RKO (cell line): ENCODE measurements around the gene PRLR.
"Not testable (repeated sequence)": the region's sequence is repeated elsewhere in the genome, so short reads cannot be mapped to it uniquely, and the experiment has no call there.

Experiments used
- DNase-seq: peaks from one replicate; pipeline ENCODE4 v3.0.0-alpha.2; 2016; ENCODE audit warnings: low spot score

PRLR gene

DNA sequence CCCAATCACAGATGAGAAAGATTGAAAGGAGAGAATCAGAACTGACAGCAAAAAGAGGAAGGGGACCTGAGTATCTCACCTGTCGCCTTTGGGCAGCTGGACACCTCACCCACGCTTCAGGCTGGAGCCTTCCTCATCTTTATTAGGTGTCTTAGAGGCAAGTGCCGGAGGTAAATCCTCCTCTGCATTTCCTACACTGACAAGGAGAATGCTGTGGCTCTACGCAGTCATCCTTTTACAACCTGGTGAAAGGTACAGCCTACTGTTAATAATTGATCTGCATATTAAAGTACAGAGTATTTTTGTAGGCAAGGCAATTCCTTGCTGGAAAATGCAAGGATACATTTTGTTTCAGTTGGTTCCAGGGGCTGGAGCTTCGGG, 34.8 kb downstream of the PRLR start:
- DNase-seq = no peak

DNA sequence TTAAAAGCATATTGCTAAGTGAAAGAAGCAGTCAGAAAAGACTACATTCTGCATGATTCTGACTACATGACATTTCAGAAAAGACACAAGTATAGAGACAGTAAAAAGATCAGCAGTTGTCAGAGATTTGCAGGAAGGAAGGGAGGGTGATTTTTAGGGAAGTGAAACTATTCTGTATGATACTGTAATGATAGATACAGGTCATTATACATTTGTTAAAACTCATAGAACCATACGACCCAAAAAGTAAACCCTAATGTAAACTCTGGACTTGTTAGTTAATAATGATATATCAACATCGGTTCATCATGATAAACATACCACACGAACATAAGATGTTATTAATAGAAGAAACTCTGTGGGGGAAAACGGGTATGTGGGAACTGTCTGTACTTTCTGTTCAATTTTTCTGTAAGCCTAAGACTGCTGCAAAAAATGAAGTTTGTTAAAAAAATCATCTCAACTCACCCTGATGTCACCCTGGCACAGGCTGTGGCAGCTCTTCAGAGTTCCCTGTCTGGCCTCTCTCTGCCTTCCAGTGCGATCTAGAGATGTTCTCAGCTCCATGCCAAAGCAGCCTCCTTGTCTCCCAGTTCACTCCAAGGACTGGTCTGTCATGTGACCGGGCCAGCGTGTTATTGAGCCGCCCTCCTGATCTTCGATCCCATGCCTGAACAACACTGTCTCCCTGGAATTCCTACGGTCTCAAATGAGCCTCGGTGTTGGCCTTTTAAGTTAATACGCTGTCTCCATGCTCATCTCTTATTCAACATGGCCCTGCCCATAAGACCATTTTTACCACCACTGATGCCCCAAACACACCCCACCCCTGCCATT, 35.4 kb downstream of the PRLR start:
- DNase-seq = no peak

DNA sequence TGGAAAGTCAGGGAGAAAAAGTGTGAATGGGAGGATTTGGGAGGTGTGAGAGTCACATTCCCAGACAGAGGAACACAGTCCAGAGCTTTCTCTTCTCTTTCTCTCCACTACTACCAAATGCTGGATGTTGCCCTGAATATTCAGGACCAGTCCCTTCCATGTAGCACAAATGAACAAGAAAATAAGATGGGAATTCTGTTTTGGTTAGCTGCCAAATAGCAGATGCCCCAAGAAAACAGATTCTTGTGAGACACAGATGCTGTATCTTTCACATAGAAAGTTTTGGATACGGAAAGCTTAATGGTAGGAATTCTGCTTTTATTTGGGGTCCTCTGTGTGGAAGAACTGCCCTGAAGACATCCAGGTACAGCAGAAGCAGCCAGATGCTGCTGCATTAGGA, 37.8 kb downstream of the PRLR start:
- DNase-seq = no peak

DNA sequence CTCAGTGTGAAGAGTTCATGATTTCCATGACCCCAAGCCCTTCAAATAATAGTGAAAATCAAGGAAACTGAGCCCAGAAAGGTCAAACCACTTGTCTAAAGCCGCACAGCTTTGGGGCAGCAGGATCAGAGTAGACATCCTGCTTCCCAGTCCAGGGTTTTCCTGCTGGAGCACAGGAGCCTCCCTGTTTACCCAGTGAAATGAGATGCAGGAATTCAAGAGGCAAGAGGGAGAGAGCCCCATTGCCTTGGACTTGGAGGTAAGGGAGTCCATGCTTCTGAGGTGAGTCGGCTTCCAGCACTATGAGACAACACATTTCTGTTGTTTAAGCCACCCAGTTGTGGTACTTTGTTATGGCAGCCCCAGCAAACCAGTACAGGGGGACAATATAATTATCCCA, 40.5 kb downstream of the PRLR start:
- not testable (repeated sequence) for DNase-seq

DNA sequence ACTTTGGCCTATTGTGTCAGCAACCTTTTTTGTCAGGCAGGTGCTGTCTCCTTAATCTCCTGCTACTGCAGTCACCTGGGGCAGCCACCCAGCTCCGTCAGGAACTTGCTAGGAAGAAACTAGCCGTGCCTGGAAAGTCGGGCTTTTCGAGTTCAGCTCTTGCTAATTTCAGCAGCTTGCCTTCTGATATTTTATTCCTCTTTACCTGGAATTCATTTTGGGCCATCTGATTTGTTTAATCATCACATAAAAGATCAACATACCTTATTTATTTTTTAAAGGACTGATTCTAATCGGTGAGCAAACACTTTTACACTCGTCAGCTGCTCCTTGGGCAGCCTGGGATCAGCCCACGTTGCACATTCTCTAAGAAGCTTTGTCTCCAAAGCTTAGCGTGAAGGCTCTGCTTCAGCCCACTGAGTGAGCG, 42.2 kb downstream of the PRLR start:
- DNase-seq = no peak

DNA sequence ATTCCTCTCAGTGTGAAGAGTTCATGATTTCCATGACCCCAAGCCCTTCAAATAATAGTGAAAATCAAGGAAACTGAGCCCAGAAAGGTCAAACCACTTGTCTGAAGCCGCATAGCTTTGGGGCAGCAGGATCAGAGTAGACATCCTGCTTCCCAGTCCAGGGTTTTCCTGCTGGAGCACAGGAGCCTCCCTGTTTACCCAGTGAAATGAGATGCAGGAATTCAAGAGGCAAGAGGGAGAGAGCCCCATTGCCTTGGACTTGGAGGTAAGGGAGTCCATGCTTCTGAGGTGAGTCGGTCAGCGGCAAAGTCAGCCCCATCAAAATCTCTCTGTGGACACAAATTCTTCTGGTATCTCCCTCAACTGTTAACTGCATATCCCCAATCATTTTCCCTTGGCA, 42.7 kb downstream of the PRLR start:
- DNase-seq = not testable (repeated sequence)

DNA sequence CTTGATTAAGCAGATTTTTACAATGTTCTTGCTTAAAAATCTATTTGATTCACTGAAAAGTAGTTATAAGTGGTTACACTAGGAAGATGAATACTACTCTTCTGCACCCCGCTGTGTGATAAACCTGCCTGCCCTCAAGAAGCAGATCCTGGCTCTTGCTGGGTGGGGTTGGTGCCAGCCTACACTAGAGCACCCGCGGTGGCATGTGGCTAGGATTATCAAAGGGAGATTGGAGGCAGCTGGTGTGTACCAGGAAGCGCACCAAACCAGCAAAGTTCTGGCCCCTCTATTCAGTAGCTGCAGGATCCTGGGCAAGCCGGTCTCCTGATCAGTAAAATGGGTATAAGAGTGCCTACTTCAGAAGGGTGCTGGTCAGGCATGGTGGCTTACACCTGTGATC, 43.5 kb downstream of the PRLR start:
- DNase-seq = no peak

DNA sequence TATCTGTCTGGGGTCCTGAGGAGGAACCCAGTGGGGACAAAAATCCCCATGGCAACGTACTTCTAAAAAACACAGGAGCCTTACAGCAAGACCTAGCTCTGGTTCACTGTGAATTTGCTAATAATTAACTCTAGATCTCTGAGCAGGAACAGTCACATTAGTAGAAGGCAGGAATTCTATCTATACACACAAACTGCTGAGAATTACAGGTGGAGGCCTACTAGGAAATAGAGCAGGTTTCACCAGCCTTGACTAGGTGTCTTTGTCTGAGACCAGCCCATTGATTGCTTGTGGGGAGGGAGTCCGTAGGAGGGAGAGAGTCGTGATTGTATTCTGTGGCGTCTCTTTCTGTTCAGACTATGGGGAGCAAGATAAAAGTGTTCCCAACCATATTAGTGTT, 44.8 kb downstream of the PRLR start:
- DNase-seq = no peak

DNA sequence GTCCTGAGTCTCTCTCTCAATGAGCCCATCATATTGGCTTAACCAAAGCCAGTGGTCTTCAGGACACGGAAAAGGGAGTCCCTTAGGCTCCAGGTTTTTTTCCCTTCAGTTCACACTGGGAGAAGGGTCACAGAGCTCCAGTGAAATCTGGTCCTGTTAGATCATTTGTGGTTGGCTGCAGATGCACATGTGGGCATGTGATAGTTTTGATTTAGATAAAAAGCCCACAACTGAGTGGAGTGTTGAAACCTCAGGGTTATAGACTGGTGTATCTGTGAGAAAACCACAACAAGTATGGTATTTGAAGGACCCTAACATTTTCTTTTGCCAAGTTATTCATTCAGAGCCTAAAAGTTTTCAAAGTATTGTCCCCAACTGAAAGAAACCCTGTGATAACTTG, 46.7 kb downstream of the PRLR start:
- no peak for DNase-seq

DNA sequence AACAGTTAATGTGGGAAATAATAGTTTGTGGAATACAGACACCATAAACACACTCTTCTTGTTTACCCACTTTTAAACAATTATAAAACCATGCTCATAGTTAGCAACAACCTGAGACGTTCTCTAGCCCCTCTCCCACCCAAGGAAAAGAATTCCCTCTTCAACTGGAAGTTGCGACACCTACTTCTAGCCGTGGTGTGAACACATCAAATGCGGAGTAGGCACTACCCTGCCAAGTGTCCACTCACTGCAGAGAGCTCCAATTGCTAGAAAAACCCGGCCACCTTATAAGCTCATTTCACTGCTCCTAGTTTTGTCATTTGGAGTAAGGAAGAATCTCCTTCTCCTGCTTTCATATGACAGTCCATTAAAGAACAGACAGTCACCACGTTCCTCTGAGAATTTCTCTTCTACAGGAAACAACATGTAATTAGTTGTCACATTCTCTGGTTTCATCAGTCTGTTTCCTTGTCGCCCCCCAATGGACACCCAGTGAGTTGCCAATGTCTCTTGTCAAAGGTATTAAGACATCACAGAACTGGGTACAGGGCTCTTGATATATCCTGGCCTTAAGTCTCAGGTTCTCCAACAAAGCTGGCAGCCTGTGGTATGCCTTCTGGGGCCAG, 47.3 kb downstream of the PRLR start:
- peak; percentile 71 for DNase-seq

DNA sequence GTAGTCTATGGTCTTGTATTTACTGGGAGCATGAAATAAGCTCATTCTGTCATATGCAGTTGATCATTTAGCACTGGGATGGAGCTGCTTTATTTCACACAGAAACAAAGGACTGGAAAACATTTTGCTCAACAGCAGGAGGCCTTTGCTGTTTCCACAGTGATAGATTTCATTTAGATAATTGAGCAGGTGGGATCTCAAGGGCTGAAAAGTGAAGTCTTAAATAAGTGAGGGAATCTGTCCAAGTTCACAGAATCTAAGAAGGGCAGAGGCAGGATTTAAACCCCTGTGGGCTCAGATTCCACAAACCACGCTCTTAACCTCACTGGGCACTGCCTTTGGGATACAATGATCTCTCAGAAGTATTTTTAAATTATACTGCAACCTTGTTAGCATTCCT, 47.8 kb downstream of the PRLR start:
- DNase-seq = no peak

DNA sequence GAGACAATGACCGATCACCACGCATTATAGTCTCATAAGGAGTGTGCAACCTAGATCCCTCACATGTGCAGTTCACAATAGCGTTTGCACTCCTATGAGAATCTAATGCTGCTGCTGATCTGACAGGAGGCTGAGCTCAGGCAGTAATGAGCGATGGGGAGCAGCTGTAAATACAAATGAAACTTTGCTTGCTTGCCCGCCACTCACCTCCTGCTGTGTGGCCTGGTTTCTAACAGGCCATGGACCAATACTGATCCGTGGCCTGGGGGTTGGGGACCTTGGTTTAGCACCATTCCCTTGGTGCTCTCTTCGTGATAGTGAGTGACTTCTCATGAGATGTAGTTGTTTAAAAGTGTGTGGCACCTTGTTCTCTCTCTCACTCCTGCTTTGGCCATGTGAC, 50.2 kb downstream of the PRLR start:
- no peak for DNase-seq

DNA sequence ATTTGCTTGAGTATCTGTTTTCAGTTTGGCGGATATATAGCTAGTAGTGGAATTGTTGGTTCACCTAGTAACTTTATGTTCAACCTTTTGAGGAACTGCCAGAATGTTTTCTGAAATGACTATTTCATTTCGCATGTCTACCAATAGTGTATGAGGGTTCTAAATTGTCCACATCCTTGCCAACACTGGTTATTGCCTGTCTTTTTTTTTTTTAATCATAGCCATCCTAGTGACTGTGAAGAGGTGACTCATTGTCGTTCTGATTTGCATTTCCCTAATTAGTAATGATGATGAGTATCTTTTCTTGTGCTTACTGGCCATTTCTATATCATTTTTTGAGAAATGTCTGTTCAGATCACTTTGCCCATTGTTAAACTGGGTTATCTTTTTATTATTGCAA, 52.5 kb downstream of the PRLR start:
- peak; percentile 7 for DNase-seq

DNA sequence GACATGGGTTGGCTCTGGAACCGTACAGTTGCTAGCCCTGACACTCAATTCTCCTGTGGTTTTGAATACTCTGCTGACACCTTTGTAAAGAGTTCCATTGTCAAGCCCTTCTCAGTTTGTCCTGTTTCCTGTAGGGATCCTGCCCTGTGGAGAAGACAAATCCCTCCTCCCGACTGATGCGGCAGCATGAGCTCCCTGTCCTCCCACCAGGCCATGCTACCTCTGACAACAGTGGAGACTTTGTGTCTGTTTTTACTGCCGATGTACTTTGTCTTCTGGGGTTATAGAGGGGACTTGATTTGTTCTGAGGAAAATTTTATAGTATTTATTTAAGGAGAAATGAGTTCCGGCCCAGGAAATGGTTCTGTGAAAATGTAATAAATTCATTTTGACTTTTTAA, 57.8 kb downstream of the PRLR start:
- DNase-seq = no peak

DNA sequence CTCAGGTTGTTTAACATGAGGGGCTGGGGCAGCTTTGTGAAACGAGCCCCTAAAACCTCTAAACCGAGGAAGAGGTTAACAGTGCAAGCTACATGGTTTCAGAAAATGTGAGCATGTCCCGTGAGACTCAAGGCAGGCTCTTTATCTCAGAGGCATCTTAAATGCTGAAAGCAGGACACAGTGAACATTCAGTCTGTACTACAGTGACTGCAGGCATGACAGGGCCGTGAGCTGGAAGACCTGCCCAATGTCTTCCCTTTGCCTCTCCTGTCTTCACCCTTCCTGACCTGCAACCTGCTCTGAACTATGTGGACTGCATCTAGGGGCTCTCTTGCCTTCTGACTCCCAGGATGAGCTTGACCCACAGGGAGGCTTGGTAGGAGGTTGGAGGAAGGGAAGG, 58.3 kb downstream of the PRLR start:
- DNase-seq = no peak

DNA sequence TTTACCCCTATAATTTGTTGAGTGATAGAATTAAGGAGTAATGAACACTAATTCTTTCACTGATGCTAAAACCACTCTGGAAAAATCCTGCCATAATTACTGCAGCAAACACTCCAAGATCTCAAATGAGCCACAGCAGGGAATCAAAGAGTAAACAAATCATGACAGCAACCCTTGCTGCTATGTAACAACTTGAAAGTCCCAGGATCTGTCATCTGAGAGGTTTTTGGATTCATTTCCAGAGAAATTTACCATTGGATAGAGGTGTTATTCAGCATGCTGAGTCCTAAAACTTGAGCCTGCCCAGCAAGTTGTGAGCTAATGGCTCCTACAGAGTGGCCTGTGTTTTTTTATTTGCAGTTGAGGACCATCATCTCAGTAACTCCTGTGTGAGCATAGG, 59.2 kb downstream of the PRLR start:
- DNase-seq = no peak

DNA sequence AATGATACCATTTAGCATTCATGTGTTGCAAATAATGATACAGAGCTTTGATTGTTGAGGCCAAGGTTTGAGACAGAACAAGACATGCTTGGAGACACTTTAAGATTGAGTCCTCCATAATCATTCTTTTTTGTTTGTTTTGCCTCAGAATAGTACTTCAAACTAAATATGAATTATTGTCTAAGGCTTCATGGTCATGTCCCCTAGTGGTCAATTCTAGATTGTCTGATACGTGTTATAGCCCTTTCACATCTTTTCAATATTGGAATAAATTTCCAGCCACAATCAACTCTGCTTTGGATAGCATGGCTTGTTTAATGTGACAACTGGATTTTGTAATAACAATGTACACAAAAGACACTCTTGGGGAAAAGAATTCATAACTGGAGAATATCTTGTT, 64.2 kb downstream of the PRLR start:
- DNase-seq = no peak

DNA sequence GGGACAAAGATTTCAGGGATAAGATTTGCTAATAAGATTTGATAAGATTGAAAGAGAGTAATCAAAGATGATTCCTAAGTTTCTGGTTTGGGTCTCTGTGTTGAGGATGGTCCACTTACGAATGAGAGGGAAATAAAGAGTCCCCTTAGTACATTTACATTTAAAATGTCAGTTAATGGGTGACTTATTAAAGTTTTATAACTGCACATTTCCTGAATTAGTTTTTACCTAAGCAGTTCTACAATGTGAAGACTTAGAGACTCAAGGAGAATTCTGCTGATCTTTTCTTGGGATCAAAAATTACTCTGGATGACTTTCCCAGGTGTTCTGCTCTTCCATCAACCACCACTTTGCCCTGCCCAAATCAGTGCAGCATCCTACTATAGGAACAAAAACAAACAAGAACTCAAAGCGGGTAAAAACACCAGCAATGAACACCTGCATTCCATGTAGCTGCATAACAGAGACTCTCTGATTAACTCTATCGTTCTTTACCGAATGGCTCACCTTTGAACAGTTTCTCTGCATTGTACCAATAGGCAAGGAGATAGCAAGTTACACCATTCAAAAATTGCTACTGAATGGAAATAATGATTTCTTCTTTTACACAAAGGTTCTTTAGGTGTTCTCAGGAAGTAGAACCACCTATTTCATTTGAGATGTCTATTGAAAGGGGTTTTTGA, 65.3 kb downstream of the PRLR start:
- DNase-seq = no peak

DNA sequence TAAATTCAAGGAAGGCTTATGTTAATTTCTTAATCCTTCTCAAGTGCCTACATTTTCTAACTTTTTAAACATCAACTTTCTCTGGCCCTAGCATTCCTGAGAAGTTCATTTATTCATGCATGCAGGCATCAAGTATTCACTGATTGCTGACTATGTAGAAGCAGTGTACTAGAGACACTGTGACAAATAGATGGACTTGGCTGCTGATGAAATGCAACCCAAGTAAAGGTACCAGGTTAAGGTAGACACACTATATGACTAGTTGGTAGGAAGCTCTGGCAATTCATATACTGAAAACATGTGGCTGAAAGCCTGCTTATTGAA, 66.6 kb downstream of the PRLR start:
- DNase-seq = no peak

DNA sequence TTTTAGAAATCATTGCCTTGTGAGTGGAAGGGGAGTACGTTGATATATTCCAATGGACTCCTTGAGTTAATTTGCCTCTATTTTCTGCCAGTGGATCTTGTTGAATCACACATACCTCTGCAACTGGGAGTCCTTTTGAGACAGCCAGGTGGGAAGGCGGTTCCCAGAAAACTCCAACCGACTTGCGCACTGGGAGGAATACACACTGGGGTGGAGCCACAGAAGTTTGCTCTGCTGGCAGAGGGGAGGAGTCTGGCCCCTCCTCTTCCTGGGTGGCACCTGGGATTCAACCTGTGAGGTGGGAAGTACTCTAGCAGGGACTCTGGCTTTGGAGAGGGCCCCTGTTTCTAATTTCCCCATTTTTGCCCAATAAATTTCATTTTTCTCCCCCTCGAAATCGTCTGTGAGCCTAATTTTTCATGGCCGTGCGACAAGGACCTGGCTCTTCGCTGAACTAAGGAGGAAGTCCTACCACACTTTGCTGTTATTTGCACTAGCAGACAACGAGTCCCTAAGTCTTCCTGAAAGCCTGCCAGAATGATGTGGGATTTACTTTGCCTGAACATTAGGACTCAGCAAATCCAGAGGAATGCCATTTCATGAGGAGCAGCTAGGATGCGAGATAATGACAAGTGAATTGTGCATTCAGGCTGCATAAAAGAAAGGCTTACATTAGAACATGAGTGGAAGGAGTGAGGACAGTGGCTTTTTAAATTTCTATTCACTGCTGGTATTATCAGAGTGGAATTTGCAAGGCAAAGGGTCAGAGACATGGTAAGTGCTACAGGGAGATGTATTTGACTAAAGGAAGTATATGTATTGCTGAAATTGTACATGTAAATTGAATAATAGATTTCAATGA, 67.2 kb downstream of the PRLR start:
- DNase-seq = no peak

DNA sequence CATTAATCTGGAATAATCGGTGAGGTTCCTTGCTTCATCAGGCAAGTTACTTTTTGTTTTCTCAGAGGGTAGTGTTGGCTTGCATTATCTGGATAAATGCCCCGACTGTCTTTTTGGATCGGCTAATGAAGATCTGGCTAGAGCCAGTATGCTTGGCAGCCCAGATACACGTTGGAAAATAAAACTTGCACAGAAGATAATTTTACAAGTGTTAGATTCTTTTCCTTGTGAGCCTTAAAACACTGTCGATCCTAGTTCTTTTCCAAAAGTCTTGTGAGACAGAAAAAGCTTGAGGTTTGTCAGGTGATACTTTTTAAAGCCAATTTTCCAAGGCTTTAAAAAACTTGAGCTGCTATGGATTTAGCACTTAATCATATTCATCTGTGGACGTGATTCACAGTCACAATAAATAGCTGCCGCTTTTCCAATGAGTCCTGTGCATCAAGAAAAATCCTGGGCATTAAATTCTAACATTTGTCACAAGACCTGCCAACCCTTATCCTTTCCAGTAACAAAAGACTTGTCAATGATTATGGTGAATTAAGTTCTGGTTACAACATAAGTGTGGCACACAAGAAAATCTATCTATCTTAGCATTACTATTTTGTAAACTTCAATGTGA, 68.5 kb downstream of the PRLR start:
- no peak for DNase-seq

DNA sequence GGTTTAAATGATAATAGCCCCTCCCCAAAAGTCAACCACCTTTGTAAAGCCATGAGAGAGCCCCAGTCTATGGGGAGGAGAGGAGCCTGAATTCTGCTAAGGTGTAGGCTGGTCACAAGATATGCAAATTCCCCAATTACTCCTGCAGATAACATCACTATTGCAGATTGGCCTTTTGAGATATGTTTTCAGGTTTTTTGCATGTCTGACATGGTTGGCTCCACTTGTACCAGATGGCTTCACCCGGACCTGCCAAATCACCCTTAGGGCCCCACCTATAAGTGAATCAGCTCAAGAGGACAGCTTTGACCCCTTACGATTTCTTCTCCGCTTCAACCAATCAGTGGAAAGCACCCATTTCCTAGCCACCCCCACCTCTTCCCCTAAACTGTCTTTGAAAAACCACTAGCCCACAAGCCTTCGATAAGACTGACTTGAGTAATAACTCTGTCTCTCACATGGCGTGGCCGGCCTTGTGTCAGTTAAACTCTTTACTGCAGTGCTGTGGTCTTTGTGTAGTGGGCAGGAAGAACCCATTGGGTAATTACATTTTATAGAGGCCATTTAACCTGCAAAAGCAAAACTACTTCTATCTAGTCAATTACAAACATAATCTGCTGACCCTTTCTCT, 69.7 kb downstream of the PRLR start:
- no peak for DNase-seq
